NCI-H460 (cell line): ENCODE measurements around the gene TRIM23. TPM values are rescaled to one million over a fixed set of nuclear protein-coding genes. Genes with fewer than 3 reads are reported as not detected.
"Not testable (repeated sequence)": the region's sequence is repeated elsewhere in the genome, so short reads cannot be mapped to it uniquely, and the experiment has no call there.

ENCODE experiments used
- DNase-seq: peaks from one replicate; pipeline ENCODE4 v3.0.0-alpha.2; 2016; ENCODE audit warnings: low read depth; ENCODE audit errors: extremely low read depth
- polyA plus RNA-seq: library from polyadenylated mRNA; depleted of rRNA; stranded (reverse); fragments of >200 nt; gene quantifications from 2 replicates; pipeline ENCODE4 v1.2.3, GENCODE V29; 2014; cell fraction: nucleus; rRNA removed
- total RNA-seq: library from RNA; depleted of rRNA; stranded (reverse); fragments of >200 nt; shearing (Covaris generic); gene quantifications from 2 replicates; pipeline ENCODE4 v1.2.3, GENCODE V29; 2014; rRNA removed

The TRIM23 gene
- total RNA-seq: 13.9 and 16.5 TPM in 2 replicates
- polyA plus RNA-seq: 3.1 and 6.8 TPM in 2 replicates

GRCh38 chr5:65624025-65624570, at the start of gene TRIM23:
TRIM23 (minus strand) TSS chr5:65624333; CDS start chr5:65624274, 59 bp downstream.
- DNase-seq: peak; percentile 91

GRCh38 chr5:65672796-65673195, 48.7 kb upstream of the TRIM23 start:
- no peak for DNase-seq

- no peak for DNase-seq
Measured at GRCh38 chr5:65668696-65669095, 44.6 kb upstream of the TRIM23 start.

GRCh38 chr5:65663804-65664521, 39.8 kb upstream of the TRIM23 start:
- peak; percentile 11 for DNase-seq

- DNase-seq: no peak
Measured at GRCh38 chr5:65654713-65655112, 30.6 kb upstream of the TRIM23 start.

GRCh38 chr5:65651144-65651543, 27.0 kb upstream of the TRIM23 start:
- no peak for DNase-seq

GRCh38 chr5:65647941-65648340, 23.8 kb upstream of the TRIM23 start:
- DNase-seq: no peak

GRCh38 chr5:65646938-65647337, 22.8 kb upstream of the TRIM23 start:
- no peak for DNase-seq

- no peak for DNase-seq
Measured at GRCh38 chr5:65640240-65640639, 16.1 kb upstream of the TRIM23 start.

GRCh38 chr5:65630981-65631380, 6.8 kb upstream of the TRIM23 start:
- DNase-seq: no peak

GRCh38 chr5:65625743-65626142, 1.6 kb upstream of the TRIM23 start:
- DNase-seq: no peak

GRCh38 chr5:65624571-65625555, 730 bp upstream of the TRIM23 start, which contains the start of the genes SHLD3 and TRAPPC13:
SHLD3 (plus strand) TSS chr5:65625027; CDS start chr5:65629588, 4,561 bp downstream.
TRAPPC13 (plus strand) TSS chr5:65625027; CDS start chr5:65625061, 34 bp downstream.
- peak; percentile 81 for DNase-seq

GRCh38 chr5:65623482-65623881, 651 bp downstream of the TRIM23 start:
- no peak for DNase-seq

- not testable (repeated sequence) for DNase-seq
Measured at GRCh38 chr5:65621961-65622360, 2.2 kb downstream of the TRIM23 start.

- no peak for DNase-seq
Measured at GRCh38 chr5:65620021-65620420, 4.1 kb downstream of the TRIM23 start.

GRCh38 chr5:65612298-65612907, 11.7 kb downstream of the TRIM23 start:
- no peak for DNase-seq

- no peak for DNase-seq
Measured at GRCh38 chr5:65611524-65611923, 12.6 kb downstream of the TRIM23 start.

- DNase-seq: not testable (repeated sequence)
Measured at GRCh38 chr5:65601761-65602160, 22.4 kb downstream of the TRIM23 start.

- no peak for DNase-seq
Measured at GRCh38 chr5:65588694-65589093, 35.4 kb downstream of the TRIM23 start.

GRCh38 chr5:65577141-65577540, 47.0 kb downstream of the TRIM23 start:
- no peak for DNase-seq
